Measurements from ENCODE around the gene COX20.

DNA sequence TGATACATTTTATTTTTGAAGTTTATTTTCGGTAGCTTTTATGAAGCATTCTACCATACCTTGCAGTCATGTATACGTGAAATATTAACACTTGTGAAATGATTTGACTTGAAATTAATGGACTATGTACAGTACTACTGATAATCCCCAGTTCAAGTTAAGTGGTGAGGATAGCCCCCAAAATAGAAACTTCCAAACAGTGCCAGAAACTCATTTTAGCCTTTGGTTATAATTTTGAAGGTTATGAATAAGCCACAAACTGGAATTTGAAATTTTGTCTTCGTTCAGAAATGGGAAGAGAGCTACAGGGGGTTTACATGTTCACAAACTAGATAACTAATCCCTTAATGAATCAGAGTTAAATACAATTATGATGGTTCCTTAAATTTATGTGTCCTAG, 30.4 kb downstream of the COX20 start:
- TF ChIP-seq EZH2 (IDR thresholded peaks at IDR 0.05; ENCODE audit: low read depth, low read length, severe bottlenecking) (no peak), TCF12 (IDR thresholded peaks at IDR 0.05; ENCODE audit: low read depth, low read length) (no peak), HDAC2 (IDR thresholded peaks at IDR 0.05; ENCODE audit: borderline replicate concordance in 1 of 2, low read depth in 2 of 2, low read length in 2 of 2) (no peak), SP2 (IDR thresholded peaks at IDR 0.05; ENCODE audit: low read length) (no peak), CREB1 (IDR thresholded peaks at IDR 0.05) (no peak), SP1 (IDR thresholded peaks at IDR 0.05; ENCODE audit: low read depth, low read length) (no peak)
- TF ChIP-seq, protein P1, sequence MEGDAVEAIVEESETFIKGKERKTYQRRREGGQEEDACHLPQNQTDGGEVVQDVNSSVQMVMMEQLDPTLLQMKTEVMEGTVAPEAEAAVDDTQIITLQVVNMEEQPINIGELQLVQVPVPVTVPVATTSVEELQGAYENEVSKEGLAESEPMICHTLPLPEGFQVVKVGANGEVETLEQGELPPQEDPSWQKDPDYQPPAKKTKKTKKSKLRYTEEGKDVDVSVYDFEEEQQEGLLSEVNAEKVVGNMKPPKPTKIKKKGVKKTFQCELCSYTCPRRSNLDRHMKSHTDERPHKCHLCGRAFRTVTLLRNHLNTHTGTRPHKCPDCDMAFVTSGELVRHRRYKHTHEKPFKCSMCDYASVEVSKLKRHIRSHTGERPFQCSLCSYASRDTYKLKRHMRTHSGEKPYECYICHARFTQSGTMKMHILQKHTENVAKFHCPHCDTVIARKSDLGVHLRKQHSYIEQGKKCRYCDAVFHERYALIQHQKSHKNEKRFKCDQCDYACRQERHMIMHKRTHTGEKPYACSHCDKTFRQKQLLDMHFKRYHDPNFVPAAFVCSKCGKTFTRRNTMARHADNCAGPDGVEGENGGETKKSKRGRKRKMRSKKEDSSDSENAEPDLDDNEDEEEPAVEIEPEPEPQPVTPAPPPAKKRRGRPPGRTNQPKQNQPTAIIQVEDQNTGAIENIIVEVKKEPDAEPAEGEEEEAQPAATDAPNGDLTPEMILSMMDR (IDR thresholded peaks at IDR 0.05; ENCODE audit: control extremely low read depth in 1 of 3, insufficient read depth in 1 of 3, low read depth in 1 of 3, low read length in 3 of 3) = no peak
- TF ChIP-seq, protein P2, sequence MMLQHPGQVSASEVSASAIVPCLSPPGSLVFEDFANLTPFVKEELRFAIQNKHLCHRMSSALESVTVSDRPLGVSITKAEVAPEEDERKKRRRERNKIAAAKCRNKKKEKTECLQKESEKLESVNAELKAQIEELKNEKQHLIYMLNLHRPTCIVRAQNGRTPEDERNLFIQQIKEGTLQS (IDR thresholded peaks at IDR 0.05; ENCODE audit: insufficient read depth, low read depth, low read length) = no peak

All from H1 (cell line).